ENCODE measurements around the gene SSRP1. TPM values are rescaled to one million over a fixed set of nuclear protein-coding genes. Genes with fewer than 3 reads are reported as not detected.
A peak's percentile ranks its signal among the peaks of the same experiment; 100 is the strongest.

The SSRP1 gene
- total and polyA plus RNA-seq, 11 donors, result 21.8 to 86.5 (median 41.6) TPM

DNA sequence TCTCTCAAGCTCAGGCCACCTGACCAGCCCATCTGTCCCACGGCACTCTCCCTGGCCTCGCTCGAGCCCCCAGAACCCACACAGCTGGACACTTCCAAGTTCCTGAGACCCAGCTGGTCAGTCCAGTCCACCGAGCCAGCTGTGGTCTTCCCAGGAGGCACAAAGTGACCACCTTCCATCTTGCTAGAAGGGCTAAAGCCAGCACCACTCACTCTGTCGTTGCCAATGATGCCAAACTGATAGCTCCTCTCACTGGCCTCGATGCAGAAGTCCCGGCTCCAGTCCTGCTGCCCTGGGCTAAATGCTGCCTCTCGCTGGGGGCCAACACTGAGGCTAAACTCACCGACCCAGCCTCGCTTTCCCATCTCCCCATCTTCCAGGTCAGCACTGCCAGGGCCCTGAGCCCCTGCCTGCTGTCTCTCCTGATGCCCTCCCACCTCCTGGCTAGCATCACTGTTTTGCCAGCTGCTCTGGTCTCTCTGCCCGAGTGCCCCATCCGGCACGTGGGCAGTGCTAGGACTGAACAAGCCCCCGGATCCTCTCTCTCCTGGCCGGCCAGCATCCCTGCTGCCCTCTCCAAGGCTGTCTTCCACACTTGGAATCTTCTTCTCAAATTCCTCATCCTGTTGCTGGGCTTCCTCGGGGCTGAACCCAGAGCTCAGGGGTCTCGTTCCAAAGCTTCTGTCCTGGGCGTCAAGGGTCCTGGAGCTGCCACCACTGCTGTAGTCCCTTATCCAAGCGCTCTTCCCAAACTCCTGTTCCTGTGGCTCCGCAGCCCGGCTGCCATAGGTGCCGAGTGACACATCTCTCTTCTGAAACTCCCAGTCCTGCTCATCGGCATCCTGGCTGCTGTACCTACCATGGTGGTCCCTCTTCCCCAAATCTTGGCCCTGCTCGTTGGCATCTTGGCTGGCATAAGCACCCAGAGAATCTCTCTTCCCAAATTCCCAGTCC is 26.3 kb downstream of the SSRP1 start:
- H3K27ac ChIP-seq, result peak overlapping the region in 2 of 12 donors; percentile 82 to 83

GRCh38 chr11:57308426-57309060 is 27.1 kb downstream of the SSRP1 start:
- DNase-seq (no peak), ATAC-seq (no peak)
- Histone ChIP-seq H3K4me1 (peaks cover 0 to 89% (median 72%) of the 10 kb centered on the region in 12 donors), H3K27me3 (no peaks in the 10 kb centered on the region), H3K27ac (peak overlapping the region in 1 of 12 donors; percentile 29), H3K4me3 (no peak overlapping the region), H3K36me3 (peaks cover 0 to 60% (median 24%) of the 10 kb centered on the region in 9 donors), H3K9me3 (no peaks in the 10 kb centered on the region)
- 88 to 94% (median 92%) methylated on average over 10 of the region's 10 CpGs for WGBS, 4 donors
- no peak for TF ChIP-seq POLR2A (IDR thresholded peaks at IDR 0.05)
- no peak for TF ChIP-seq CTCF (IDR thresholded peaks at IDR 0.05)
- intact Hi-C loops (cut with DNase I), result no loop called here

More for the DNA sequence above, 26.3 kb downstream of the SSRP1 start:
- 88 to 90% (median 89%) methylated on average over 24 of the region's 24 CpGs for WGBS, 4 donors
- TF ChIP-seq POLR2A (IDR thresholded peaks at IDR 0.05) (no peak), CTCF (IDR thresholded peaks at IDR 0.05) (no peak)
- peaks cover 0 to 64% (median 32%) of the 10 kb centered on the region in 9 donors for H3K36me3 ChIP-seq
- DNase-seq, result no peak
- no peaks in the 10 kb centered on the region for H3K27me3 ChIP-seq
- H3K9me3 ChIP-seq, result no peaks in the 10 kb centered on the region
- peaks cover 0 to 84% (median 69%) of the 10 kb centered on the region in 12 donors for H3K4me1 ChIP-seq
- ATAC-seq, result no peak
- intact Hi-C loops (cut with DNase I), result no loop called here
- peak overlapping the region in 1 of 12 donors; percentile 9 for H3K4me3 ChIP-seq

- intact Hi-C loops (cut with DNase I), result no loop called here
- Histone ChIP-seq H3K27ac (no peak overlapping the region), H3K4me1 (peaks cover 0 to 82% (median 70%) of the 10 kb centered on the region in 12 donors), H3K36me3 (peaks cover 0 to 60% (median 24%) of the 10 kb centered on the region in 9 donors), H3K4me3 (no peak overlapping the region), H3K9me3 (no peaks in the 10 kb centered on the region), H3K27me3 (no peaks in the 10 kb centered on the region)
- 73 to 86% (median 82%) methylated on average over 7 of the region's 7 CpGs for WGBS, 4 donors
- ATAC-seq (no peak), DNase-seq (no peak)
- TF ChIP-seq CTCF (IDR thresholded peaks at IDR 0.05) (no peak), POLR2A (IDR thresholded peaks at IDR 0.05) (no peak)
Measured at GRCh38 chr11:57307666-57308270, 27.9 kb downstream of the SSRP1 start.

Measured in heart left ventricle (tissue), 16 donors.